Activated T-cell treated with anti-CD3 and anti-CD28 coated beads, Interleukin-2, amount 50 U/mL, for 72 hours (primary cell): ENCODE results near the gene MDK. TPM values are rescaled to one million over a fixed set of nuclear protein-coding genes. Genes with fewer than 3 reads are reported as not detected.

Experiments
- ATAC-seq, 2 donors: fragments of 150-1000 bp; cut with Tn5 transposase; replicated peaks in 1 of 2; 2 replicates each; pipeline ENCODE4 v1.10.0; 2021; ENCODE audit warnings: moderate library complexity in 2 of 2, mild to moderate bottlenecking in 1 of 2
- DNase-seq, 2 donors: peaks; one replicate each; pipeline ENCODE4 v3.0.0; 2021 to 2022; ENCODE audit warnings: mixed read lengths in 1 of 2
- H3K27ac Mint-ChIP-seq: one replicate; pipeline ENCODE4 v1.8.0; 2022; ENCODE audit warnings: mild to moderate bottlenecking, moderate library complexity, mixed read lengths
- H3K27me3 Mint-ChIP-seq: one replicate; pipeline ENCODE4 v1.8.0; 2022; ENCODE audit warnings: low read depth, mixed read lengths
- H3K36me3 Mint-ChIP-seq, 2 donors: one replicate each; pipeline ENCODE4 v1.8.0; 2022; ENCODE audit warnings: mixed read lengths in 2 of 2, mild to moderate bottlenecking in 1 of 2; ENCODE audit not compliant: insufficient read depth in 2 of 2
- H3K4me1 Mint-ChIP-seq: one replicate; pipeline ENCODE4 v1.8.0; 2022; ENCODE audit warnings: low read depth, mixed read lengths
- H3K4me3 Mint-ChIP-seq, 2 donors: one replicate each; pipeline ENCODE4 v1.8.0; 2022; ENCODE audit warnings: mild to moderate bottlenecking in 2 of 2, mixed read lengths in 2 of 2, moderate library complexity in 2 of 2
- H3K9me3 Mint-ChIP-seq, 2 donors: one replicate each; pipeline ENCODE4 v1.8.0; 2022; ENCODE audit warnings: mixed read lengths in 2 of 2
- total RNA-seq, 2 donors: library from RNA; stranded (reverse); gene quantifications; one replicate each; pipeline ENCODE4 v1.2.3, GENCODE V29; 2022

Gene MDK
- total RNA-seq, 2 donors from 2014 or later = 11.9 to 12.8 TPM

DNA sequence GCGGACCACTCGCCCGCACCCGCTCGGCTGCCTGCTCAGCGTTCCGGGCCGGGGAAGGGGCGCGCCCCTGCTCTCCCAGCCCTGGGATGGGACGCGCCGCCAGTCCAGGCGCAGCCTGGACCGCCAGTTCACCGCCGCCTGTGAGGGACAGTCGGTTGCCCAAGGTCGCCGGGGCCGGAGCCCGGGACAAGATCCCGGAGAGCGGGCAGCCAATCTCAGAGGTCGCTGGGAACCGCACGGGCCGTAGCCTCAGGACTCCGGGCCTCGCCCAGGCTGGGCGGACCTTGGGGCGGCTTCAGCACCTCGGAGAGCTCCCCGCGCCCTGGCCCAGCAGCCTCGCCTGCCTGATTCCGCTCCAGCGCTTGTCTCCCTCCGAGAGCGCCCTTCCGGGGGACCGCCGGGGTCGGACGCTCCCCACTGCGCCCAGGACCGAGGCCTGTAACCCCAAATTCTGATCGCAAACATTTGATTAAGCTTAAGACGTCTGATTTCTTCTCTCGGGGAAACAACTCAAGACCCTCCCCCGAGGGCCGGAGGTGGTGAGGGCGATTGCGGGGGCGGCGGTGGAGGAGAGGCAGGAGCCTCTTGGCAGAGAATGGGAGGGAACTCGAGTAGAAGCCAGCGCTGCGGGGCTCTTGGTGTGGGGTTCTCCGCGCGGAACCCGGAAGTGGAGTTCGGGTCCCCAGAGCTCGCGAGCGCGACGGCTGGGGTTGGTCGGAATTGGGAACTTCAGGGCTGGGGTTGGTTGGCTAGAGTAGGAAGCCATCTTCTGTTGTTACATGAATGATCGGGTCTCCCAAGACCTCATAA, 11.2 kb downstream of the MDK start:
- Mint-ChIP-seq H3K4me3 (peak overlapping the region; percentile 85 to 92), H3K36me3 (peaks cover 0 to 1% of the 10 kb centered on the region in 2 donors), H3K9me3 (no peaks in the 10 kb centered on the region), H3K27me3 (peaks cover 51% of the 10 kb centered on the region), H3K27ac (no peak overlapping the region), H3K4me1 (peaks cover 32% of the 10 kb centered on the region)
- ATAC-seq (peak; percentile 76 to 81), DNase-seq (peak; percentile 86 to 88)

DNA sequence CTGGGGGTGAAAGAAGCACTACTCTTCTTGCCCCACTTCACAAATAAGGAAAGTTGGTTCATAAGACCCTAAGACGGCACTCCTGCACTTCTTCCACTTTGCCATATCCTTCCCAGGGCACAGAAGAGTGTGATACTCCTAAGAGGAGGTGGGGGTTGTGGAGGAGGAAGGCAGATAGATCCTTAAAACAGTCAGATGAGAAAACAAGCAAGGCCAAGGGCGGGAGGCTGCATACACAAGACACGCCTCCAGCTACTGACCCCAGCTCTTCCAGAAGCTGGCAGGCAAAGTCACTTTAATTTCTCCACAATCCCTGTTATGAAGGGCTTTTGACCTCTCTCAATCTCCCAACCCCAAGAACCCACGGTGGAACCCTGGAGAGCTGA, 11.8 kb downstream of the MDK start:
- no peak for DNase-seq
- Mint-ChIP-seq H3K27me3 (peaks cover 45% of the 10 kb centered on the region), H3K27ac (no peak overlapping the region), H3K4me1 (peaks cover 28% of the 10 kb centered on the region), H3K4me3 (peak overlapping the region; percentile 85 to 92), H3K36me3 (peaks cover 0 to 1% of the 10 kb centered on the region in 2 donors), H3K9me3 (no peaks in the 10 kb centered on the region)
- ATAC-seq = no peak

DNA sequence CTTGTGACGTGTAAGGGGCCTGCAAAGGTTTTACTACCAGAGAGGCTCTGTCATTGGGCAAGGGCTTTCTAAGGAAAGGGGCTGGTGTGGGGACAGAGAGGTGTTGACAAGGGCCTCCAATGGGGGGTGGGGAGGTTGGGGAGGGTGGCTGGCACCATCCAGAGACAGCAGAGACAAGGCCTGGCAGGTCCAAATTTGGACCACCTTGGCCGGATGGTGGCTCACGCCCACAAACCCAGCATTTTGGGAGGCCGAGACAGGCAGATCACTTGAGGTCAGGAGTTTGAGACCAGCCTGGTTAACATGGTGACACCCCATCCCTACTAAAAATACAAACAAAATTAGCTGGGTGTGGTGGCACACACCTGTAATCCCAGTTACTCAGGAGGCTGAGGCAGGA, 12.3 kb downstream of the MDK start:
- no peak overlapping the region for H3K27ac Mint-ChIP-seq
- H3K4me3 Mint-ChIP-seq = peak overlapping the region; percentile 85 to 92

DNA sequence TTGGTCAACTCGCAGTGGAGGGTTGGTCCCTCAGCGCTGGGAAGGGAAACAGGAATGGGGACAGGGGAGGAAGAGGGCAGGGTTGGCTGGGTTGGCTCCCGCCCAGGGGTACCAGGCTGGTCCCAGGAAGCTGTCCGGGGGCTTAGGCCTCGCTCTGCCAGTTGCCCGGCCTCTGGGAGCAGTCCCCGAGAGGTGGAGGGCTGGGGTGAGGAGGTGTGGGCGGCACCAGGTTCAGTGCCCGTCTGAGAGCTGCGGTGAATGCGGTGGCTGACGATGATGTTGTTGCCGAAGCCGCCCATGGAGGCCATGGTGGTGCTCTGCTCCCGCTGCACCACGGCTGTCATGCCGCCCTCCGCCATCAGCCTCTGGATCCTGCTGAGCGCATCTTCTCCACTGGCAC, 16.1 kb downstream of the MDK start:
- H3K36me3 Mint-ChIP-seq = peaks cover 0 to 1% of the 10 kb centered on the region in 2 donors
- peaks cover 9% of the 10 kb centered on the region for H3K4me1 Mint-ChIP-seq
- no peak for DNase-seq
- H3K4me3 Mint-ChIP-seq = no peak overlapping the region
- no peaks in the 10 kb centered on the region for H3K9me3 Mint-ChIP-seq
- no peak overlapping the region for H3K27ac Mint-ChIP-seq
- H3K27me3 Mint-ChIP-seq = peaks cover 18% of the 10 kb centered on the region
- no peak for ATAC-seq

More for the DNA sequence above, 12.3 kb downstream of the MDK start:
- Mint-ChIP-seq H3K36me3 (peaks cover 0 to 1% of the 10 kb centered on the region in 2 donors), H3K9me3 (no peaks in the 10 kb centered on the region), H3K4me1 (peaks cover 24% of the 10 kb centered on the region), H3K27me3 (peaks cover 40% of the 10 kb centered on the region)
- no peak for ATAC-seq
- DNase-seq = no peak

DNA sequence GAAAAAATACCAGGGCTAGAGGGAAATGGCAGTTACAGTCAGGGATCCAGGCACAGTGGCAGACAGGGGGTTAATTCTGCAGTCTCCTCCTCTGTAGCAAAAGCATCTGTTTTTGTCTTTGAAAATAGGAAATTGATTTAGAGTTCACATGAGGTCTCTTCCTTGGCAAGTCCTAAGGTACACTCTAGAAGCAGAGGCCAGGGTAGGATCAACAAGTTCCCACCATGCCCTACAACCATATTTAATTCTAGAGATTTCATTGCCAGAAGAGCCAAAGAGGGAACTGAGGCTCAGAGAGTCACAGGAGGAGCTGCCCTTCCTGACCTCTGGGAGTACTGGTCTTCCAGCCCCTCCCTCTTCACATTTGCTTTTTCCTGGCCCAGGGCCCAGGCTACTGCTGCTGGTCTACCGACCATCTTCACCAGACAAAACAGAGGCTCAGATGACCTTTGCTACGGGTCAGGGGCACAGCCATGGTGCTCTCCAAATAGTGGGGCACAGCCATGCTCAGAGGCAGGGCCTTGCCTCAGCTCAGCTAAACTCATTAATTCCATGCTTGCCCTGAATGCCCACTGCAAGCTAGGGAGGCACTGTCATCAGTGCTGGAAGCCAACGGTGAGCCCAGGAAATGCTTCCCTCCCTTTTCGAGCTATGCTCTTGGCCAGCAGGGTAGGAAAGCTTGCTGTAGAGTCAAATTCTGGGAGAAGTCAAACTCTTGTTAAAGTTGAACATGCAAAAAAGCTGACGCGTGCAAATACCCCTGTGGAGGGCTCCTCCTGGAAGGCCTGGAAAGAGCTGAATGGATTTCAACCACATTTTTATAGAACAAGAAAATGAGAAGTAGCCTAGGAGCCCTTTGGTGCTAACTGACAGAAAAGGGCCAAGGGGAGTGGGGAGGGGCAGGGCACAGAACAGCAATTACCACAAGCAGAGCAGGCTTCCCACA, 21.8 kb downstream of the MDK start:
- no peak for DNase-seq
- Mint-ChIP-seq H3K27me3 (no peaks in the 10 kb centered on the region), H3K9me3 (no peaks in the 10 kb centered on the region), H3K36me3 (peaks cover 0 to 1% of the 10 kb centered on the region in 2 donors), H3K27ac (peak overlapping the region; percentile 57), H3K4me1 (no peaks in the 10 kb centered on the region), H3K4me3 (no peak overlapping the region)
- ATAC-seq = no peak

DNA sequence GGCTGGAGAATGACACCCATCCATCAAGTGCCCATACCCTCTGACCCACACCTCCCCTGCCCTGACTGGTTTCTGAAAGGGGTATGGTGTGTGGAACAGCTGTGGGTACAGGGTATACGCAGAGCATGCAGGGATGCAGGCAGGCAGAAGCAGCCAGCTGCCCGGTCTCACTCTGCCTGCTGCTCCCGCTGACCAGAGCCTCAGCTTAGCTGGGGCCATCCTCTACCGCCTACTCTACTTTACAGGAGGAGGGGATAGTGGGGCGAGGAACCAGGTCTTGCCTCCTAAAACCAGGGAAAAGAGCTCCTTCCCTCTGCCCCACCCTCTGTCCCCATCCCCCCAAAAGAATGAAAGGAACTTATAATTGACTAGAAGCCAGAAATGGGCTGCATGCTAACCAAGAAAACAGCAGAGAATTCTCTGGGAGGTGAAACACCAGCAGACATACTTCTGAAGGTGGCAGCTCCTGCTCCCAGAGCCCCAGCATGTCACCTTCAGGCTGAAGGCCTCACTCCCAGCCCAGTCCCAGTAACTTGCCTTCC, 23.1 kb downstream of the MDK start:
- ATAC-seq (no peak), DNase-seq (no peak)
- Mint-ChIP-seq H3K9me3 (no peaks in the 10 kb centered on the region), H3K4me1 (no peaks in the 10 kb centered on the region), H3K4me3 (no peak overlapping the region), H3K27ac (no peak overlapping the region), H3K36me3 (peaks cover 0 to 1% of the 10 kb centered on the region in 2 donors), H3K27me3 (no peaks in the 10 kb centered on the region)

DNA sequence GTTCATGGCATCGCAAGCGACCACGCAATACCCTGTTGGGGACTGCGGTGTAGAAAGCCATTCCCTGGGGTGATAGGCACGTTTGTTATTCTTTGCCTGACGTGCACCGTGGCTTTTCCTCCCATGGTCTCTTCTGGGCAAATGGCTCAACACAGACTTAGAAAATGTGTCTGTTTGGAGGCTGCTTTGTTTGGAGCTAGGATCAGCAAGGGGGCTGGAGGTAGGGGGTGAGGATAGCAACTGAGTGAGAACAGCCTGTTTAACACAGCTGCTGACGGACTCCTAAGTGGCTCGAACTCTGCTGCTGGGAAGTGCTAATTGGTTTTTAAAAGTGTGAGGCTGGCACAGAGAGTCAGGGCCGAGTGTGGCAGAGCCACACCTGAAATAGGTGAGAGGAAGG, 26.2 kb downstream of the MDK start:
- ATAC-seq (no peak), DNase-seq (no peak)
- H3K4me3 Mint-ChIP-seq = no peak overlapping the region
- no peaks in the 10 kb centered on the region for H3K4me1 Mint-ChIP-seq
- H3K9me3 Mint-ChIP-seq = no peaks in the 10 kb centered on the region
- H3K27me3 Mint-ChIP-seq = no peaks in the 10 kb centered on the region
- H3K36me3 Mint-ChIP-seq = peaks cover 1% of the 10 kb centered on the region in 2 donors
- no peak overlapping the region for H3K27ac Mint-ChIP-seq

DNA sequence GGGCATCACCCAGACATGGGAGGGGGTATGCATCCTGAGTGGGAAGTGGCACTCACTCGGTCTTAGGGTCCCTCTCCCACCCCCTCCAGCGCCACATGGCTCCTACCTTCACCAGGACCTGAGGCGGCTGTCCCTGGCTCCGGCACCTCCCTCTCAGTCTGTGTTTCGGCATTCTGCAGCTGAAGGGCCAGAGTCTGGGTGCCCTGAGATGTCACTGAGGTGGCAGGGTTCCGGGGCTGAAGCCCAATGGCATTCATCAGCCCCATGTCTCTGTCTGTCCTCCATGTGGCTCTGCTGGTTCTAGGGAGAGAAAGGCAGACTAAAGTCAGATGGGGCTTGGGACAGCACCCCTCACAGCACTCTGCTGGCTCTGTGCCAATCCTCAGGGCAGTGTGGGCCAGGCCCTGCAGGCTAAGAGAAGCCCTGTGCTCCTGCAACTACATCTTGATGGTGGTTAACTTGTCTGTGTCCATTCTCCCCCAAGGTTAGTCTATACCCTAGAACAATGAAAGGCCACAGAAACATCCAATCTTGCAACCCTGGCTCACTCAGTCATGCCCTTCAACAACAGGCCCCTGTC, 27.0 kb downstream of the MDK start:
- peaks cover 0 to 1% of the 10 kb centered on the region in 2 donors for H3K36me3 Mint-ChIP-seq

DNA sequence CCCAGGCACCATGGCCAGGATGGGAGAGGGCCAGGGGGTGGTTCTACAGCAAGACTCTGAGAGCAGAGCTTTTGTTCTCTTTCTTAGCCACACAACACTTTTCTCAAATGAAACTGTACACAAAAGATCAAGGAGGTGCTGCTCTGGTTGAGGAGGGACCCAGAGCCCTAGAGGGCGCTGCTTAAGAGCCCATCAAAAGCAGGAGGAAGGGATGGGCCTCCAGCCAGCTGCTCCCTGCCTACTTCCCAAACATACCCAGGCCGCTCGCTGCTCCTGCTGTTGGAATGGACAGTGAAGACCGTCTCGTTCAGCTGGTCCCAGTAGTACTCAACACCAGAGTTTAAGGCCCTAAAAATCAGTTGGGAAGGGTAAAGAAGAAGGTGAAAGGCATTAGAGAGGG, 28.6 kb downstream of the MDK start:
- Mint-ChIP-seq H3K27me3 (no peaks in the 10 kb centered on the region), H3K4me3 (no peak overlapping the region), H3K36me3 (peaks cover 0 to 4% of the 10 kb centered on the region in 2 donors), H3K27ac (no peak overlapping the region), H3K9me3 (no peaks in the 10 kb centered on the region), H3K4me1 (peaks cover 12% of the 10 kb centered on the region)
- DNase-seq = no peak
- ATAC-seq = no peak

More for the DNA sequence above, 27.0 kb downstream of the MDK start:
- ATAC-seq (no peak), DNase-seq (no peak)
- Mint-ChIP-seq H3K4me3 (no peak overlapping the region), H3K4me1 (no peaks in the 10 kb centered on the region), H3K27me3 (no peaks in the 10 kb centered on the region), H3K9me3 (no peaks in the 10 kb centered on the region), H3K27ac (no peak overlapping the region)

DNA sequence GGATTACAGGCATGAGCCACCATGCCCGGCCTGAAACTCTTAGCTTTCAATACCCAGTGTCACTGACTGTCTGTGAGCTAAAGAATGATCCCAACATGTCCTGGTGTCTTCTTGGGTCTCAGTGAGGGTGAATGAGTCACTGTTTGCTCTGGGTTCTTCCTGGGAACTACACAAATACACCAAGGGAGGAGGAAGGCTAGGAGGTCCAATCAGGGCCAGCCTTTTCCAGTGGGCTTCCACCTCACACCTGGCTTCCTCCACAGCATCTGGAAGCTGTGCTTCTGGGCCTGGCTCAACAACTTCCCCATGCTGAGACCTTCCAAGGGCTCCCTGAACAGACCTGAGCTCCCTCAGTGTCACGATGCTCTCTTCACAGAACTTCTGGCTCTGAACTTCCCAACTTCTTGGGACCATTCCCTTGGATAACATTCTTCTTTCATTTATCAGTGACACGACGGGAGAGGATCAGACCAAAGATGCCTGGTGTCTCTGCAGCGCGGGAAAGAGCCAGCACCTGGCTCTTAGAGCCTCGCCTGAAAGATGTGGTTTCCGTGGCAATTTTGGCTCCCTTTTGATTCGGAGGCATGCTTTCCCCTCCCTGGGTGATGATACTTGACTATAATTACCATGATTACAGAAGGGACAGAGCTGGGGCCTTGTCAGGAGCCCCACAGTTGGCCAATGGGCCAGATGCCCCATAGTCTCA, 32.4 kb downstream of the MDK start:
- no peak overlapping the region for H3K4me3 Mint-ChIP-seq
- no peak overlapping the region for H3K27ac Mint-ChIP-seq
- peaks cover 22% of the 10 kb centered on the region for H3K4me1 Mint-ChIP-seq
- DNase-seq = no peak
- H3K27me3 Mint-ChIP-seq = no peaks in the 10 kb centered on the region
- peaks cover 0 to 11% of the 10 kb centered on the region in 2 donors for H3K36me3 Mint-ChIP-seq
- H3K9me3 Mint-ChIP-seq = no peaks in the 10 kb centered on the region
- ATAC-seq = no peak

DNA sequence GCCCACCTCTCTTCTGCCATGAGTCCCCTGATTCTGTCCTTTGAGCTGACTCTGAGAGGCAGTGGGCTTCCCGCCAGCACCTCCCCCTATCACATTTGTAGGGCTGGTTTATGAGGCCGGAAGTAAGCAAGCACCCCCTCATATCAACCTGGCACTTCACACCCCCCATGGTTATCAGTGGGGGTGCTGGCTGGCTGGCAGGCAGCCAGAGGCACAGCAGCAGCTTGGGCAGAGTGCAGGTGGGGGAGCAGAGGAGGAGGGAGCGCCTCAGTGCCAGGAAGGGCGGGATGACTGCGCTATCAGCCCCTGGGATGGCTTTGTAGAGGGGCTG, 33.0 kb downstream of the MDK start:
- Mint-ChIP-seq H3K9me3 (no peaks in the 10 kb centered on the region), H3K36me3 (peaks cover 0 to 11% of the 10 kb centered on the region in 2 donors), H3K4me3 (no peak overlapping the region), H3K27me3 (no peaks in the 10 kb centered on the region), H3K4me1 (peaks cover 22% of the 10 kb centered on the region), H3K27ac (no peak overlapping the region)
- DNase-seq = no peak
- no peak for ATAC-seq

DNA sequence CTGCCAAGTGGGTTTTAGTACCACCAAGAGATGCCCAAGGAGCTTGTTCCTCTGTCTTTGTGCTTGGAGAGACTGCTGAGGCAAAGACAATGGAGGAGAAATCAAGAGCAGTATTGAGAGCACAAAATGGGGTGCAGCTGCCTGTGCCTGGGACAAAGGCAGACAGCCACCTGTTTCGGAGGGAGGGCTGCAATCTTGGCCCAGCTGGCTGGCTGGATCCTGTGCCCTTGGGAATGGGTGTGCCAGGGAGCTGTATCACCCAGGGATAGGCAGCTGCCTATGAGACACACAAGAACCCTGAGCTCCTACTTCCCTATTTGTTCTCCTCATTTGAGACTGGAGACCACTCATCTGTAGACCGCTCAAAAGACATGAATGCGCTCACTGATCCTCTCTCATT, 33.4 kb downstream of the MDK start:
- no peak for ATAC-seq
- Mint-ChIP-seq H3K36me3 (peaks cover 0 to 11% of the 10 kb centered on the region in 2 donors), H3K27ac (no peak overlapping the region), H3K4me1 (peaks cover 22% of the 10 kb centered on the region), H3K4me3 (no peak overlapping the region), H3K27me3 (no peaks in the 10 kb centered on the region), H3K9me3 (no peaks in the 10 kb centered on the region)
- DNase-seq = no peak
